Spleen (tissue), 13 donors: ENCODE results near the gene SRPRB. TPM values are rescaled to one million over a fixed set of nuclear protein-coding genes. Genes with fewer than 3 reads are reported as not detected.

ENCODE experiments used
- DNase-seq: peaks from one replicate; pipeline ENCODE4 v3.0.0-alpha.2; 2020
- H3K27ac ChIP-seq, 8 donors: fragments of 200-600 bp; sonication (generic) in 7 of 8; 1 replicate in 4 of 8; 2 replicates in 4 of 8; pipeline versions ENCODE4 v1.5.0 to v1.8.0; 2016 to 2021; ENCODE audit warnings: inconsistent platforms in 4 of 8, mild to moderate bottlenecking in 4 of 8, moderate library complexity in 1 of 8
- H3K27me3 ChIP-seq, 7 donors: fragments of 200-600 bp; sonication (generic) in 6 of 7; replicated peaks in 1 of 7; 1 replicate in 4 of 7; 2 replicates in 3 of 7; pipeline versions ENCODE4 v1.5.0 to v1.8.0; 2016 to 2021; ENCODE audit warnings: inconsistent platforms in 3 of 7, mild to moderate bottlenecking in 1 of 7
- H3K36me3 ChIP-seq, 6 donors: fragments of 200-600 bp; sonication (generic) in 5 of 6; 1 replicate in 4 of 6; 2 replicates in 2 of 6; pipeline versions ENCODE4 v1.5.0 to v1.8.0; 2016 to 2021; ENCODE audit warnings: inconsistent platforms in 2 of 6
- H3K4me1 ChIP-seq, 6 donors: fragments of 200-600 bp; sonication (generic) in 5 of 6; 1 replicate in 3 of 6; 2 replicates in 3 of 6; pipeline versions ENCODE4 v1.5.0 to v1.8.0; 2016 to 2021; ENCODE audit warnings: inconsistent platforms in 3 of 6
- H3K4me3 ChIP-seq, 8 donors: fragments of 200-600 bp; sonication (generic) in 7 of 8; 1 replicate in 4 of 8; 2 replicates in 4 of 8; pipeline versions ENCODE4 v1.5.0 to v1.8.0; 2016 to 2021; ENCODE audit warnings: inconsistent platforms in 4 of 8, mild to moderate bottlenecking in 4 of 8, moderate library complexity in 2 of 8
- H3K9me3 ChIP-seq, 8 donors: fragments of 200-600 bp; sonication (generic) in 7 of 8; 1 replicate in 4 of 8; 2 replicates in 4 of 8; pipeline versions ENCODE4 v1.5.0 to v1.8.0; 2016 to 2021; ENCODE audit warnings: inconsistent platforms in 4 of 8
- CTCF ChIP-seq, 11 experiments: fragments of 200-600 bp in 7 of 11; fragments of 450-650 bp in 4 of 11; sonication (generic) in 4 of 11; IDR thresholded peaks in 8 of 11; conservative IDR thresholded peaks in 3 of 11; 1 replicate in 7 of 11; 2 replicates in 4 of 11; pipeline versions ENCODE4 v1.4.0 to v1.8.0; 2016 to 2021; ENCODE audit warnings: antibody characterized with exemption in 11 of 11, inconsistent platforms in 4 of 11, mild to moderate bottlenecking in 1 of 11
- POLR2A ChIP-seq, 3 donors: fragments of 450-650 bp; IDR thresholded peaks; one replicate each; pipeline ENCODE4 v1.5.1; 2017; ENCODE audit warnings: antibody characterized with exemption in 3 of 3, mild to moderate bottlenecking in 1 of 3
- POLR2AphosphoS5 ChIP-seq, 3 donors: sonication (generic); formaldehyde crosslinking; IDR thresholded peaks; one replicate each; pipeline ENCODE4 v1.5.1; 2017; ENCODE audit warnings: antibody characterized with exemption in 3 of 3
- WGBS, 5 donors: extraction: QIAGEN DNeasy Blood & Tissue Kit in 3 of 5; methylation state at CpG; one replicate each; pipeline versions ENCODE4 v1.1.5 to v1.1.7; 2013 to 2018; 5-methylcytosine and 5-hydroxymethylcytosine counted together
- intact Hi-C: fragments of 100-400 bp; cut with DNase I; formaldehyde crosslinking; loops from one replicate; pipeline ENCODE4 v1.15.0; 2023; ENCODE audit warnings: low total_unique reads
- long read RNA-seq, 2 donors: transcript quantifications; one replicate each; lab custom pipeline, GENCODE V29; 2026
- polyA plus RNA-seq, 3 donors: library from polyadenylated mRNA; stranded (reverse); fragments of 200-250 nt; gene quantifications; one replicate each; pipeline ENCODE4 v1.2.1, GENCODE V29; 2013
- total RNA-seq, 7 donors: library from RNA; depleted of rRNA in 3 of 7; stranded (reverse); fragments of >200 nt in 3 of 7; fragmentation: NEBNext Ultra II Directional in 4 of 7; extraction: Animal tissue kit (Norgen Biotek cat#: 25700) in 4 of 7; gene quantifications; one replicate each; pipeline versions ENCODE4 v1.1.0 to v1.2.1, GENCODE V29; 2016 to 2021
- donor health status: healthy with polysubstance abuse.
- donor health status: DM: no; HTN: no; CAD: no; lungs with moderate emphysema.
- donor health status: DM: no; HTN: no; CAD: no.
- donor health status: Bipolar disorder and iron deficiency.
- donor health status: healthy.
- donor health status: DM: no; HTN: no; CAD: no.
- donor health status: DM: yes; HTN: yes; CAD: no.

Gene SRPRB, protein sequence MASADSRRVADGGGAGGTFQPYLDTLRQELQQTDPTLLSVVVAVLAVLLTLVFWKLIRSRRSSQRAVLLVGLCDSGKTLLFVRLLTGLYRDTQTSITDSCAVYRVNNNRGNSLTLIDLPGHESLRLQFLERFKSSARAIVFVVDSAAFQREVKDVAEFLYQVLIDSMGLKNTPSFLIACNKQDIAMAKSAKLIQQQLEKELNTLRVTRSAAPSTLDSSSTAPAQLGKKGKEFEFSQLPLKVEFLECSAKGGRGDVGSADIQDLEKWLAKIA
- total RNA-seq (10 to 100 TPM; 22.3 to 38.5 (median 28.1) TPM), polyA plus RNA-seq (10 to 100 TPM; 11.5 to 18.7 (median 17.8) TPM)
- long read RNA-seq, donor 1, partial matches to known transcripts = 12 of 12 reads
- long read RNA-seq, donor 1, other reads (novel, unspliced or antisense) = 0 of 12 reads
- long read RNA-seq, donor 2, partial matches to known transcripts = 13 of 15 reads
- long read RNA-seq, donor 2, other reads (novel, unspliced or antisense) = 0 of 15 reads

- WGBS, 5 donors = 0 to 1% (median 1%) methylated on average over 17 to 53 of the region's 53 CpGs
- H3K27ac ChIP-seq = peak within 1 kb of the TSS; percentile 23 to 87 (median 84)
- peak within 1 kb of the TSS; percentile 81 to 99 (median 94) for H3K4me3 ChIP-seq
- H3K9me3 ChIP-seq = no peaks in the 10 kb centered on the region
- DNase-seq = peak; percentile 99
- H3K27me3 ChIP-seq = no peaks in the 10 kb centered on the region
- H3K36me3 ChIP-seq = peaks cover 0 to 33% (median 20%) of the 10 kb centered on the region in 6 donors
- intact Hi-C loops = loop anchor here (10.0 kb wide), 1 partner anchor 141 kb away; the partner anchor contains the start of gene TOPBP1
- TF ChIP-seq POLR2A (IDR thresholded peaks at IDR 0.05) (peak in 1 of 3 donors; percentile 27), POLR2AphosphoS5 (IDR thresholded peaks at IDR 0.05) (peak; percentile 93 to 97 (median 96)), CTCF (IDR thresholded peaks at IDR 0.05 in 8 of 11, conservative IDR thresholded peaks at IDR 0.05 in 3 of 11) (peak in 1 of 11 experiments; percentile 24)
- peaks cover 9 to 37% (median 16%) of the 10 kb centered on the region in 6 donors for H3K4me1 ChIP-seq
Observed at GRCh38 chr3:133805702-133806475, at the start of gene SRPRB. Gene SRPRB, plus strand, starts transcription at chr3:133805815. Its CDS starts 34 bp downstream, at chr3:133805849.

DNA sequence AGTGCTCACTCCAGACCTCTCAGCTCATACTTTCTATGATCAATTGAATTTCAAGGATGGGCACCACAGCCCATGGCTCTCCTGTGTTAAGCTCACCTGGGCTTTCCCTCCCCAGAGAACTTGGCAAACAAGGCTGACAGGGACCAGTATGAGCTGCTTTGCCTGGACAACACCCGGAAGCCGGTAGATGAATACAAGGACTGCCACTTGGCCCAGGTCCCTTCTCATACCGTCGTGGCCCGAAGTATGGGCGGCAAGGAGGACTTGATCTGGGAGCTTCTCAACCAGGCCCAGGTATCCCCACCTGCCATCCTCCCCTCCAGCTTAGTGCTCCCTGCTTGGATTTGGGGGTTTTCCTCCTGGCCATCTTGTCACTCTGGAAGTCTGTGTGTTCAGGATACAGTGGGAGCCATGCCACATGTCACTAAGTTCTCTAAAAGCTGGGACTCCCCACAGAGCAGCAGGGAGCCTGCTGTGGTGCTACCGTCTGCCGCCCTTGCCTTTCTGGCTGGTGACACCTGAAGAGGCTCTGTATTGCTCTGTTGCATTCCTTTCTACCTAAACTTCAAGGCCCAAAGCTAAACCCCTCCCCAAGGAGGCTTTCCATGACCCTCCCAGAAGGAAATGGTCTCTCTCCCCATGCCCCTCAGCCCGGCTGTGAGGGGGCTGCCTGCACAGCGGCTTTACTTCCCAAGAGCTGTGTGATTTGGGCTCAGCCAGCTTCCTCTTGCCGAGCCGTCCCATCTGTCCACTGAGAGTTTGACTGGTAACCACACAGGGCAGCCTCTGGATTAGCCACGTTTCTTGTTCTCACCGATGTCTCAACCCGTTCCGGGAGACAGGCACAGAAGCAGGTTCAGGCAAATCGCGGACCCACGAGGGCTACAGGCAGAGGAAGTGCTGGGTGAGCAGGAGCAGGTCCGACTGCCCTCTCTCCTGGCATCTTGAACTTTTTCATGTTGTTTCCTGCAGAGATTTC lies 48.6 kb upstream of the SRPRB start:
- Histone ChIP-seq H3K27me3 (peaks cover 0 to 8% (median 0%) of the 10 kb centered on the region in 7 donors), H3K9me3 (no peaks in the 10 kb centered on the region), H3K4me1 (no peaks in the 10 kb centered on the region), H3K36me3 (no peaks in the 10 kb centered on the region), H3K4me3 (no peak overlapping the region), H3K27ac (no peak overlapping the region)
- intact Hi-C loops = no loop called here
- WGBS, 5 donors = 82 to 89% (median 84%) methylated on average over 20 of the region's 20 CpGs
- peak; percentile 38 for DNase-seq
- TF ChIP-seq POLR2A (IDR thresholded peaks at IDR 0.05) = no peak
- no peak for TF ChIP-seq POLR2AphosphoS5 (IDR thresholded peaks at IDR 0.05)
- TF ChIP-seq CTCF (IDR thresholded peaks at IDR 0.05 in 8 of 11, conservative IDR thresholded peaks at IDR 0.05 in 3 of 11) = no peak

GRCh38 chr3:133757701-133758567 lies 47.7 kb upstream of the SRPRB start:
- H3K4me3 ChIP-seq = no peak overlapping the region
- WGBS, 5 donors = 68 to 82% (median 73%) methylated on average over 6 of the region's 6 CpGs

More at GRCh38 chr3:133757701-133758567, 47.7 kb upstream of the SRPRB start:
- no peak for DNase-seq
- H3K27ac ChIP-seq = no peak overlapping the region
- TF ChIP-seq POLR2AphosphoS5 (IDR thresholded peaks at IDR 0.05) = no peak
- H3K4me1 ChIP-seq = no peaks in the 10 kb centered on the region
- H3K27me3 ChIP-seq = peaks cover 0 to 8% (median 0%) of the 10 kb centered on the region in 7 donors
- no peaks in the 10 kb centered on the region for H3K9me3 ChIP-seq
- H3K36me3 ChIP-seq = no peaks in the 10 kb centered on the region
- intact Hi-C loops = no loop called here
